GM18526 (cell line): ENCODE data around the gene UNK.

Source experiments
- POLR2A ChIP-seq: IDR thresholded peaks from 3 replicates; pipeline ENCODE4 v1.6.1; 2011; ENCODE audit not compliant: insufficient read length; ENCODE audit errors: extremely low read depth

The UNK gene

DNA sequence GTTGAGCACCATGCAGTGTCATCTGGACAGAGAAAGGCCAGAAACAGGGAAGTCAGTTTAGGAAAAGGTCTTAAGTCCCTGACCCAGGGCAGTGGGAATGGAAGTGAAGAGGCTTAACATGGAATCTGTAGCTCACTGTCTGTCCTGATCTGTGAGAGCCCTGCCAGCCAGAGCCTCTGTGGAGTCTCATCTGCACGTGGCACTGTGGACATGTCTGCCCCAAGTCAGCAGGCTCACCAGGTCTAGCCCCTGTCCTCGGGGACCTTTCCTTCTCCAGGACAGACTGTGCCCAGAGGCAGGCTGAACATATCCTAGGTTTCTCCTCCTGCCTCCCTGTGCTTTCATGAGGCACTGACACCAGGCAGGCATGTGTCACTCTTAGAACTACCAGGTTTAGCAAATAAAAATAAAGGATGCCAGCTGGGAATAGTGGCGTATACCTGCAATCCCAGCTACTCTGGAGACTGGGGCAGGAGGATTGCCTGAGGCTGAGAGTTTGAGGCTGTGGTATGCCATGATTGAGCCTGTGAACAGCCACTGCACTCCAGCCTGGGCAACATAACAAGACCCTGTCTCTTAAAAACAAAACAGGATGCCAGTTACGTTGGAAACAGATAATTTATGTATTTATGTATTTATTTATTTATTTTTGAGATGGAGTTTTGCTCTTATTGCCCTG lies 22.4 kb downstream of the UNK start:
- no peak for TF ChIP-seq POLR2A

DNA sequence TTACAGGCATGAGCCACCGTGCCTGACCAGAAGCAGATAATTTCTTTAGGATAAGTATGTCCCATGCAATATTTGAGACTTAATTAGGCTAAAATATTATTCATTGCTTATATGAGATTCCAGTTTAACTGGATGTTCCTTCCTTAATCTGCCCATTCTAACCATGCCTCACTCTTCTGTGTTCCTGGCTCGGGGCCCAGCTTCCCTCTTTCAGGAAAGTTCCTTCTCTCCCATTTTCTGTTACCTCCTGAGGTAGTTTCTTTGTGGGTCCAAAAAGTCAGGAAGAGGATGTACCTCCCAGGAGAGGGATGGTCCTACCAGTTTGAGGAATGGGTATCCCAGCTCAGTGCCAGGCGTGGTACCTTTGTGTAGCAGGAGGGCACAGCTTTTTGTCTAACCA lies 23.3 kb downstream of the UNK start:
- TF ChIP-seq POLR2A: no peak

DNA sequence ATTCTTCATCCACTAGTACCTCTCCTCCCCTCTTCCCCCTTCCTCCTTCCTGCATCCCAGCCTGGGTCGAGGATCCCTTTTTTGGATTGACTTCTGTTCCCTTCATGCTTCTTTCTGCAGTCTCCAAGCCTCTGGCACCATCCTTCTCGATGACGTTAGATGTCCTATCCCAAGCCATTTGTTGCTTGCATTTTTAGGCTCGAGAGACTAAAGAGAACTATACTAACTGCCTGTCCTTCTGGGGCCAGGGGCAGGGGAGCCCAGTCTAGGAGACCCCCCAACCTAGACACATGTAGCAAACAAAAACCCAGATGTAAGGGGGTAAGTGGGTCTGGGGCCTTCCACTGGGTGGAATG lies 23.9 kb downstream of the UNK start:
- no peak for TF ChIP-seq POLR2A

DNA sequence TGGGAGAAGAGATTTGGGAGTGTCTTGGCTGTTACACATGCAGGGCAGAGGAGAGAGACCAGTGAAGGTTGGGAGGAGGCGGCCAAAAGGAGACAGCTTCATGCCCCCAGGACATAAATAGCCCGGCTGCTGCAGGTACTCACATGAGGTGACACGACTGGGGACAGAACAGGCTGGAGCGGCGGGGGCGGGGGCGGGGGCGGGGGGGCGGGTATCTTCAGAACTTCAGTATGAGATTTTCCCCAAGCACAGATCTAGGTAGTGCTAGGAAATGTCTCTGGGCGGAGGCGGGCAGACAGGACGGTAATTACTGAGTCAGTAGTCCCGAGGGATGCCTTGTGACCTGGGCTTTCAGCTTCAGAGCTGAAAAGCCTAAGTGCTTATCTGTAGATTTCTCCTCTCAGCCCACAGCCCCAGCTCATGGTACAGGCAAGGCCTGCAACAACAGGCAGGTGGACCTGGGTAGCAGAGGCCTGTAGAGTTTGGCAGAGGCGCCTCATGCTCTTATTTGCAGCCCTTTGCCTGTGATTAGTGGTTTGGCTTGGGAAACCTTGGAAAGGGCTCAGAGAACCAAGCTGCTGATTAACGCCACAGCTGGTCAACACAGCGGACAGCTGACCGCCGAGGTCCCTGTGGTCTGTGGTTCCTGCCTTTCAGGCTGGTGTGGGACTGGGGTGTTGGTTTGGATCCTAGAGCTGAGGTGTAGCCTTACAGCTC lies 24.5 kb downstream of the UNK start:
- no peak for TF ChIP-seq POLR2A

DNA sequence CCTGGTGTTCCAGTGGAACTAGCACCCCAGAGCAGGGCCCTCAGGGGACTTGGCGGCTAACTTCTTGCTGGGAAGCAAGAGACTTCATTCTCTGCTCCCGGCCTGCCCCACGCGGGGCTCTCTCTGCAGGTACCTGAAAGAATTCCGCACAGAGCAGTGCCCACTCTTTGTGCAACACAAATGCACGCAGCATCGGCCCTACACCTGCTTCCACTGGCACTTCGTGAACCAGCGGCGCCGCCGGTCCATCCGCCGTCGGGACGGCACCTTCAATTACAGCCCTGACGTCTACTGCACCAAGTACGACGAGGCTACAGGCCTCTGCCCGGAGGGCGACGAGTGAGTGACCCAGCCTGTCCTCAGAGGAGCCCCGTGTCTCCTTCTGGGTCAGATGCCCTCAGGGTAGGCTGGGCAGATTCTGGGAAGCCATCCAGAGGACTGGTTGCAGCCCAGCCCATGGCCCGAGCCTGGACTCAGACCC lies 25.1 kb downstream of the UNK start:
- no peak for TF ChIP-seq POLR2A

DNA sequence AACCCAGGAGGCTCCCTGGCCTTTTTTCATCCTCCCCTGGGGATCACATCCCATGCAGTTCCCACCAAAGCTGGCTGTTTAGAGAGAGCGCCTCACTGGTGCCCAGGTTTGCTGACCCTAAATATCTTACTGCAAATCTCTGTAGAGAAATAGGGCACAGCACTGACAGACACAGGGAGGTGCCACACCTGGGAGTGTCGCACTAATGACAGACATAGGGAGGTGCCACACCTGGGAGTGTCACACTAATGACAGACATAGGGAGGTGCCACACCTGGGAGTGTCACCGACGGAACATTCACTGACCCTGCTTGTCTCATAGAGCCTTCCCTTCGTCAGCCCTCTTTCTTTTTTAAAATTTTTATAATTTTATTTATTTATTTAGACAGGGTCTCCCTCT lies 25.6 kb downstream of the UNK start:
- no peak for TF ChIP-seq POLR2A

DNA sequence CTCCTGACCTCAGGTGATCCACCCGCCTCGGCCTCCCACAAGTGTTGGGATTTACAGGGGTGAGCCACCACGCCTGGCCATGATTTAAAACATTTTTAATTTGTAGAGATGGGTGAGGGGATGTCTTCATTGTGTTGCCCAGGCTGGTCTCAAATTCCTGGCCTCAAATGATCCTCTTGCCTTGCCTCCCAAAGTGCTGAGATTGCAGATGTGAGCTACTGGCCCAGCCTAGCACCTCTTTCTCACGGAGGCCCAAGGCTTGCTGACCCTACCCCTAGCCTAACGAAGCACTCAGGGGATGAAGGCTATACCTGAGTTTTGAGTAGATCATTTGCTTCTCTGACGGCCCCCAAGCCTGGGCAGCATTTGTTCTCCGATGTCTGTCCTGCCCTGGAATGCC lies 26.6 kb downstream of the UNK start:
- TF ChIP-seq POLR2A: no peak

DNA sequence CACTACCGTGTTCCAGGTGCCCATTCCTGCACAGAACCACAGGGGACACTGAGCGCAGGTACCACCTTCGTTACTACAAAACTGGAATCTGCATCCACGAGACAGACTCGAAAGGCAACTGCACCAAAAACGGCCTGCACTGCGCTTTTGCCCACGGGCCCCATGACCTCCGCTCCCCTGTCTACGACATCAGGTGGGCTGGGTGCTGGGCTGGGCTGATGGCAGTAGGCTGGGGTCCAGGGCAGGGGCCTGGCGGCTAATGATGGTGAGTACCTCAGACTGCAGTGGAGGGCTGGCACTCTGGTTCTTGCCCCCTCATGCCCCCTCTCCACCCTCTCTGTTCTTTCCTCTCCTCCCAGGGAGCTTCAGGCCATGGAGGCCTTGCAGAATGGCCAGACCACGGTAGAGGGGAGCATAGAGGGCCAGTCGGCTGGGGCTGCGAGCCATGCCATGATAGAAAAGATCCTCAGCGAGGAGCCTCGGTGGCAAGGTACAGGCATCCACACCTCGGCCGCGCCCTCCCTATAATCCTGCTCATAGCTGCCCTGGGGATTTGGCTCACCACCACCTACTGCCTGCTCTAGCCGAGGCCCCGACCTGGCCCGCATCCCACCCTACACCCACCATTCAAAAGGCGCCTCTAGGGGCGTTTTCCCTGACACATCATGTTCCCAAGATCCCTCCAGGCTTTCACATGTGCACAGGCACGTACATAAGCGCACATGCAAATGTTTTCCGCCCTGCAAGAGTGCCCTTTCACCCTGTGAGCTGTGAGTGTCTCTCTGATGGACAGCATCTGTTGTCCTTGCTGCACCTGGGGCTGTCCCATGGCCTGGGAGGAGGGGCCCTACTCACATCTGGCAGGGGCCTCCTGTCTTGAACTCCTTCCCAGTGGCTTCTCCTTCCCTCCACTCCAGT lies 27.7 kb downstream of the UNK start:
- no peak for TF ChIP-seq POLR2A

DNA sequence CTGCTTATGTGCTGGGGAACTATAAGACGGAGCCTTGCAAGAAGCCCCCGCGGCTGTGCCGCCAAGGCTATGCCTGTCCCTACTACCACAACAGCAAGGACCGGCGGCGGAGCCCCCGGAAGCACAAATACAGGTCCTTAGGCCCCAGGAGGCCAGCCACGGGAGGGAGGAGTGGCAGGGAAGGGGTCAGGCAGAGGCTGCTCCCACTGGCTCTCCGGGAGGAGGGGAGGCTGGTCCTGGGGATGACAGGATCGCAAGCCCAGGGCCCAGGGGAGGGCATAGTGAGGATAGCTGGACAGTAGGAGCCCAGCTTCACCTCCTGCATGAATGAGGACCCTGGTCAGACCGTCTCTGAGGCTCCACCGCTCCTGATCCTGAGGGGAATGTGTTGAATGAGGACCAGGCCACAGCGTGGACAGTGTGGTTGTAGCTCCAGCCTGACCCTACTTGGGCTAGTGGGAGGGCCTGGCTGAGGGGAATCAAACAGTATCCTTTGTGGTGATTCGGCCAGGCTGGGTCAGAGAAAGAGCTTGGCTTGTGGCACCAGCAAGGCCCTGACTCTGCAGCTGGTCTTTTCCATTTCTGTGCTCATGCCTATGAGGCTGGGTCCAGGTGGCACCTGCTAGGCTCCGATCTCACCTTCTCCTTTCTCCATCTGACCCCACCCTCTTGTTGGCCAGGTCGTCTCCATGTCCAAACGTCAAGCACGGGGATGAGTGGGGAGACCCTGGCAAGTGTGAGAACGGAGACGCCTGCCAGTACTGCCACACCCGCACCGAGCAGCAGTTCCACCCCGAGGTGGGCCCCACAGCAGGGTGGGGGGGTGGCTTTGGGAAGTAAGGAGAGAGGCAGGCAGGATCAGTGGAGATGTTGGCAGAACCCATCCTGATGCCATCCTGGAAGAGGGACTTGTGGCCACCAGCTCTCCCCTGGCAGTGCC lies 28.7 kb downstream of the UNK start:
- no peak for TF ChIP-seq POLR2A

DNA sequence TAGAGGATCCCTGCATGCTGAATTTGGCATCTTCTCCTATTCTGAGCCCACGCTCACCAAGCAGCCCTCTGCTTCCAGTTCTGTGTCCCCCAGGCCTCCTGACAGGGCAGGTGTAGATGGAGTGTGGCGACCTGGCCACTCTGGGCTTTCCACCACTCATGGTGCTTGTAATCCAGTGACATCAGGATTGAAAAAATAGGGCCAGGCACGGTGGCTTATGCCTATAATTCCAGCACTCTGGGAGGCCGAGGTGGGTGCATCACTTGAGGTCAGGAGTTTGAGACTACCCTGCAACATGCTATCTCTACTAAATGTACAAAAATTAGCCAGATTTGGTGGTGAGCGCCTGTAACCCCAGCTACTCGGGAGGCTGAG lies 29.4 kb downstream of the UNK start:
- TF ChIP-seq POLR2A: no peak

DNA sequence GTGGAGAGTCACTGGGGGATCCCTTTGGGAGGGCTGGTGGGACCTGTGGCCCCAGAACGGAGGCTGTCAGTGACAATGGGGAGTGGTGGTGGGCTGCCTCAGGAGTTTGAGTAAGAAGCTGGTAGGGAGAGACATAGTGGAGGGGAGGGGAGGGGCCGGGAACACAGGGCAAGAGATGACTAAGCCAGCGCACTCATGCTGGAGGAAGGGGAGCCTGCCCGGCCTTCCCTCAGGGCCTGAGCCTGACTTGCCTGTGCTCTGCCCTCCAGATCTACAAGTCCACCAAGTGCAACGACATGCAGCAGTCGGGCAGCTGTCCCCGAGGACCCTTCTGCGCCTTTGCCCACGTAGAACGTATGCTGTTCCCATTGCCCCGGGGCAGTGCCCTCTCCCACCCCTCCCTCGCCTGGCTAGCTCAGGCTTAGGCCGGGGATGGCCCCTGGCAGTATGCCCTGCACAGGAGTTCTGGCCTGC lies 30.3 kb downstream of the UNK start:
- no peak for TF ChIP-seq POLR2A

DNA sequence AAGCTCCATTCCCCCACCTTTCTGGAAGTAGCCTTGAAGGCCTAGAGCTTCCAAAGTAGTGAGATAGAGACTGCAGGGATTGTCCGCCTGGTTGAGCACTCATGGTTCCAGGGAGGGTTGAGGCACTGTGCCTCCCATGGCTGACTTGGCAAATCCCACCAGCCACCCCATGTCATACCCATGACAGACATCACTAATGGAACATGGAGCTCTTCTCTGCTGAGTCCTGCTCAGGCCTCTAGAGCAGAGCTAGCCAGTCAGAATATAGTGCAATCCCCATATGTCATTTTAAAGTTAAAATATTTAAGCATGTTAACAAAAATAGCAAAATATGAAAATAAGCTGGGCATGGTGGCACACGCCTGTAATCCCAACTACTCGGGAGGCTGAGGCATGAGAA lies 30.8 kb downstream of the UNK start:
- no peak for TF ChIP-seq POLR2A

DNA sequence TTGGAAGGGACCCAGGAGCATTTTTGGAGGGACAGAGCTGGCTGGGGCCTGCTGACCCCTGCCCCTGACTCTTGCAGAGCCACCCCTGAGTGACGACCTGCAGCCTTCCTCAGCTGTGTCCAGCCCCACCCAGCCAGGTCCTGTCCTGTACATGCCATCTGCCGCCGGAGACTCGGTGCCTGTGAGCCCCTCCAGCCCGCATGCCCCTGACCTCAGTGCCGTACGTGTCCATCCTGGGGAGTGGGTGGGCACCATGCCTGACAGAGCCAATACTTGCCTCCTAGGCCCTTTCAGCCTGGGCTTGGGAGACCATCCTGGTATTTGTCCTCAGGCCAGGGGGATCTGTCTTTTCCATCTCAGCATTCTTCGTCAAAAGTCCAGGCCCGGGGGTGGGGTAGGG lies 32.1 kb downstream of the UNK start:
- no peak for TF ChIP-seq POLR2A

DNA sequence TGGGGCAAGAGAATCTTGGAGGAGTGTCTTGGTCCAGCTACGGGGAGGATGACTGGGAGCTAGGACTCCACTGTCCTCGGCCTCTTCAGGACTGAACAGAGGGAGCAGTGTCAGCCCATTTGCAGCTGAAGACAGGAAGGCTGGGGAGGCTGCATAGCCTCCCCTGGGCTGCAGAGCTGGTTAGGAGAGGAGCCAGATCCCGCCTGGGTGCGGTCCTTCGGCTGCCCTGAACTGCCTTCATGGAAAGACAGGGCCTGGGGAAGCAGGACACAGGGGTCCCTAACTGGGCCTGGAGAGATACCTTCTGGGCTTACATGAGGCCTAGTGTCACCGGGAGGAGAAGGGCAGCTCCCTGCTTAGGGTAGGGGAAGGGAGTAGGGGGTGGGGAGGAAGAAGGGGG lies 33.0 kb downstream of the UNK start:
- TF ChIP-seq POLR2A: no peak

DNA sequence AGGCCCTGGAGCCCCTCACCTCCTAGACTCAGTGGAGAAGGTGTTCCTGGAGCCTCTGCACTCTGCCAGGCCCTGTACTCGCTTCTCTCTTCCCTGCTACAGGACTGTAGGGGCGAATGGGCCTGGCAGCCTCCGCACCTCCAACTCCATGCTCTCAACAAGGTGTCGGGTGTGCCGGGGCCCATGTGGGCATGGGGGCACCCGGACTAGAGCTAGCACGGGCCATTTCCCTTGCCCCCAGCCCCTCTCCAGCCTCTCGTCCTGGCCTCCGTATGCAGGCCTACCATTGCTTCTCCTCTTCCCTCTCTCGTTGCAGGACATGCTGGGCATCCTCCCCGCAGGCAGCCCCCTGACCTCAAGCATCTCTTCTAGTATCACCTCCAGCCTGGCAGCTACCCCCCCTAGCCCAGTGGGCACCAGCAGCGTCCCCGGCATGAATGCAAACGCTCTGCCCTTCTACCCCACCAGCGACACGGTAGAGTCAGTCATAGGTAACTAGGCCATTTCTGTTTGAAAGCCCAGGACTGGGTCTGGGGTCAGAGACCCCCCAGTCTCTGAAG lies 33.8 kb downstream of the UNK start:
- TF ChIP-seq POLR2A: no peak

DNA sequence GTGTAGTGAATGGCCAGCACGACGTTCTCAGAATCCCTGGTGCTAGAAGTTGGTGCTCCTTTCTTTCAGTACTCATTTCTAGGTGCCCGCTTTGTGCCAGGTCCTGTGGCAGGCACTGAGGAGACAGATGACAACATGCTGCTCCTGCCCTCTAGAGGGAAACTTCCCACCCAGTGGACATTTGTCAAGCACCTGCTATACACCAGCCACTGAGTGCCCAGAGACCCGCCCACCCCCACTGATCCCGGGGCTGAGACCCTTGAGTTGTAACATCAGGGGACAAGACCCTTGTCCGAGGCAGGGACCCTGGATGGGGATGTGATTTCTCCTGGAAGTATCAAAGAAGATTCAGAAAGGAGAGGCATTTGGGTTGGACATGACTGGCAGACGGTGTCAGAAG lies 34.5 kb downstream of the UNK start:
- no peak for TF ChIP-seq POLR2A
